ENCODE data around the gene CREB3. TPM values are rescaled to one million over a fixed set of nuclear protein-coding genes. Genes with fewer than 3 reads are reported as not detected.

The CREB3 gene
- total RNA-seq, 1 experiment from 2014 or later: 27.3 TPM

DNA sequence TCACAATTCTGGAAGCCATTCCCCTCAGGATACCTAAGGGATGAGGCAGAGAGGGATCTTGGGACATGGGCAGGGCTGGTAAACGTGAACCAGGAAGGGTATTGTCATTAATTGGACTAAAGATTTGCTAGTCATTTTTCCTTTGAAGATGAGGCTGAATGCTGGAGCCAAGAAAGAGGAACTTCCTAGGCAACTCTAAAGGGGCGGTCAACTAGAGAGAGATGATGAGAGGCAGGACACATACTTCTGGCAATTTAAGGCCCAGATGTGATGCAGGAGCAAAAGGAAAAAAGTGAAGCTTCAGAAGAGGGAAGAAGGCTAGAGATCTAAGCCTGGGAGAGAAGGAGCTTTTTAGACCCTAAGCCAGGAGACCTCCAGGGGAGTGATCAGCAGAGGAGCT is 11.0 kb downstream of the CREB3 start:
- DNase-seq: no peak
- Histone ChIP-seq H3K14ac (ENCODE audit: insufficient read depth, low read length) (no peak overlapping the region), H3K79me1 (ENCODE audit: insufficient read depth, low read depth, low read length, poor library complexity, severe bottlenecking) (peaks cover 14% of the 10 kb centered on the region), H4K91ac (ENCODE audit: insufficient read length, low read depth, low read length) (no peak overlapping the region), H3K23ac (ENCODE audit: insufficient read length, low read depth, low read length) (no peak overlapping the region), H2AK5ac (ENCODE audit: insufficient read length, low read length) (no peak overlapping the region), H3K9ac (ENCODE audit: extremely low read depth, insufficient read length, low read length) (no peak overlapping the region), H2BK120ac (ENCODE audit: low read depth, low read length, poor library complexity, severe bottlenecking) (no peak overlapping the region), H3K4ac (ENCODE audit: low read depth, low read length) (no peak overlapping the region), H3K4me1 (ENCODE audit: insufficient read depth, low read length) (peaks cover 3% of the 10 kb centered on the region; the same call in 1 of the 2 replicates), H3K27ac (ENCODE audit: insufficient read length, low read depth, low read length) (no peak overlapping the region), H2AFZ (ENCODE audit: low read length) (no peak overlapping the region), H3K4me2 (ENCODE audit: insufficient read depth, insufficient read length, low read length) (no peak overlapping the region), H2BK12ac (ENCODE audit: insufficient read length, low read depth, low read length) (no peak overlapping the region), H3K56ac (ENCODE audit: insufficient read length, low read depth, low read length) (no peak overlapping the region), H4K5ac (ENCODE audit: insufficient read length, low read depth, low read length) (no peak overlapping the region), H3K79me2 (ENCODE audit: insufficient read depth, low read length) (peaks cover 20% of the 10 kb centered on the region), H2BK20ac (ENCODE audit: low read depth, low read length, poor library complexity, severe bottlenecking) (no peak overlapping the region), H3K9me3 (ENCODE audit: control insufficient read depth, low read depth, low read length) (no peaks in the 10 kb centered on the region), H2BK15ac (ENCODE audit: low read depth, low read length) (no peak overlapping the region), H3K27me3 (ENCODE audit: insufficient read depth, low read length) (no peaks in the 10 kb centered on the region), H3K23me2 (ENCODE audit: insufficient read length, low read depth, low read length, poor library complexity, severe bottlenecking) (peaks cover 16% of the 10 kb centered on the region), H3K18ac (ENCODE audit: insufficient read length, low read depth, low read length) (no peak overlapping the region), H4K20me1 (ENCODE audit: control insufficient read depth, insufficient read depth, insufficient read length) (no peaks in the 10 kb centered on the region), H3T11ph (ENCODE audit: low read length) (no peak overlapping the region), H2BK5ac (ENCODE audit: insufficient read length, low read length) (no peak overlapping the region), H4K8ac (replicated peaks; ENCODE audit: insufficient read length, low read depth, low read length) (no peak overlapping the region)
- Mint-ChIP-seq H3K9me3 (no peaks in the 10 kb centered on the region), H3K27me3 (ENCODE audit: low read depth) (no peaks in the 10 kb centered on the region; the same call in 1 of the 2 replicates), H3K4me3 (no peak overlapping the region), H3K4me1 (peaks cover 22% of the 10 kb centered on the region in 2 experiments), H3K27ac (no peak overlapping the region), H3K36me3 (ENCODE audit: insufficient read depth in 1 of 3, low read depth in 3 of 3) (peaks cover 37 to 84% (median 81%) of the 10 kb centered on the region in 3 experiments)
- WGBS (ENCODE audit: extremely low coverage, insufficient read length, low lambda C conversion rate): no CpG with 5 or more reads among the region's 2 CpGs
- TF ChIP-seq, protein P1, sequence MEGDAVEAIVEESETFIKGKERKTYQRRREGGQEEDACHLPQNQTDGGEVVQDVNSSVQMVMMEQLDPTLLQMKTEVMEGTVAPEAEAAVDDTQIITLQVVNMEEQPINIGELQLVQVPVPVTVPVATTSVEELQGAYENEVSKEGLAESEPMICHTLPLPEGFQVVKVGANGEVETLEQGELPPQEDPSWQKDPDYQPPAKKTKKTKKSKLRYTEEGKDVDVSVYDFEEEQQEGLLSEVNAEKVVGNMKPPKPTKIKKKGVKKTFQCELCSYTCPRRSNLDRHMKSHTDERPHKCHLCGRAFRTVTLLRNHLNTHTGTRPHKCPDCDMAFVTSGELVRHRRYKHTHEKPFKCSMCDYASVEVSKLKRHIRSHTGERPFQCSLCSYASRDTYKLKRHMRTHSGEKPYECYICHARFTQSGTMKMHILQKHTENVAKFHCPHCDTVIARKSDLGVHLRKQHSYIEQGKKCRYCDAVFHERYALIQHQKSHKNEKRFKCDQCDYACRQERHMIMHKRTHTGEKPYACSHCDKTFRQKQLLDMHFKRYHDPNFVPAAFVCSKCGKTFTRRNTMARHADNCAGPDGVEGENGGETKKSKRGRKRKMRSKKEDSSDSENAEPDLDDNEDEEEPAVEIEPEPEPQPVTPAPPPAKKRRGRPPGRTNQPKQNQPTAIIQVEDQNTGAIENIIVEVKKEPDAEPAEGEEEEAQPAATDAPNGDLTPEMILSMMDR (conservative IDR thresholded peaks at IDR 0.05): no peak

Measured in H9 (cell line).